Measurements from ENCODE around the gene OR6C3.
"Not testable (repeated sequence)": the region's sequence is repeated elsewhere in the genome, so short reads cannot be mapped to it uniquely, and the experiment has no call there.

The OR6C3 gene
- 0 to 1.1 (median 0) reads per million in 17 experiments for total RNA-seq

DNA sequence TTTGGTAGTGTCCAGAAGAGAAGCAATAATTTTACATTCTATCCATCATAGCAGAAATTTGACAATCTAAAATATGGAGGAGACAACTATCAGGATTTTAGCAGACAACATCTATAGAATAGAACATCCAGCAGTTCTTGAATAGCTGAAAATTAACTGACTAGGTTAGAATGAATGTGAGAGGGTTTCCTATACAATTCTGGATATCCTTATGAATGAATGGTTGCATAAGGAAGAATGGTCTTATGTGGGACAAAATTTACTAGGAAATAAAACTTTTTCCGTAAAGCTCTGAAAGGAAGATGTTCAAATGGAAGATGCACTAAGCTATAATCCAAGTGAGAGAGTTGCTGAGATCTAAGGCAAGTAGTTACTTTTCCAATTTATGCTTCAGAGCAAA, at the start of gene OR6C3:
OR6C3 (plus strand) TSS at position 301 of the 400 bp plus-strand sequence. CDS start 955 bp downstream, outside the sequence.
- DNase-seq: no peak

DNA sequence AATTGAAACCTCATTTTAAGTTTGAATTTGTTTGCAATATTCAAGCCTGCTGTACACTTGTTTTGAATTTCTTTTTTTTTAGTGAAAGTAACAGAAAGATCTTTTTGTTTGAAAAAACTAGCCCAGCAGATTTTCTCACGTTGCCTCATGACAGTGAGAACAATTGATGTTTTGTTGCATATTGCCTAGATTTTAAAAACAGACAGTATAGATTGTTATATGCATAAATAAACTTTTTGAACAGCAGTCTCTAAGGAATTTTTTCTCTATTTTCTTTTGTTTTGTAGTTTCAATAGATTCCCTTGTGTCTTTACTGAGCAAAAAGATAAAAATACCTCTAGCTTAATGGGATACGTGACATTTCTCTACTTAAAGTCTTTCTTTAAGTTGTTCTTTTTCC, 49.6 kb upstream of the OR6C3 start:
- DNase-seq: no peak

DNA sequence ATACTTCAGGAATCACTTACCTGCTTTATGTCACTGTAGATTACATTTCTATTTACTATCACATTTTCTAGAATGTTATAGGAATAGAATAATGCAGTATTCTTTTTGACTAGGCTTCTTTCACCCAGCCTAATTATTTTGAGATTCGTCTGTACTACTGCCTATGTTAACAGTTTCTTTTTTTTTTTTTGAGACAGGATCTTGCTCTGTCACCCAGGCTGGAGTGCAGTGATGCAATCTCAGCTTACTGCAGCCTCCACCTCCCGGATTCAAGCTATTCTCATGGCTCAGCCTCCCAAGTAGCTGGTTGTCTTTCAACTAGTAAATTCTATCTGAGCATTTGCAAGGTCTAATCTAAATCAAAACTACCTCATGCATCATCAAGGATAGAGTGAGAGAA, 40.5 kb upstream of the OR6C3 start:
- DNase-seq: no peak

DNA sequence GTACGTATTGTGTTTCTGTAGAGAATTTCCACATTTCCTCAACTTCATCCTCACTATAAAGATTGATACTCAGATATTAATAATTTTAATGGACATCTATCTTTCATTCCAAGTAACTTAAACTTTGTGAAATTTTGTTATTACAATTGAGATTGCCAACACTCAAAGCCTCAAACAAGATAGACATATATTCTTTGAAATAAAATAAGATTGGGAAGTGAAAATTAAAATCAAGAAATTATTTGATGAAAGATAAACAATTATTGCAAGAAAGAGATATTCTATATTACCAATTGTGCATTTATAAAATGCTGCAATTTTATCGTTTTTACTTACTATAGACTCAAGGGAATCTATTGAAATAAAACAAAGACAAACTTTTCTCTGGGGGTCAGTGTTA, 34.1 kb upstream of the OR6C3 start, which contains the start of gene OR6C6:
OR6C6 (minus strand) TSS at position 101 of the 400 bp plus-strand sequence. CDS start 1,337 bp downstream, outside the sequence.
- no peak for DNase-seq

DNA sequence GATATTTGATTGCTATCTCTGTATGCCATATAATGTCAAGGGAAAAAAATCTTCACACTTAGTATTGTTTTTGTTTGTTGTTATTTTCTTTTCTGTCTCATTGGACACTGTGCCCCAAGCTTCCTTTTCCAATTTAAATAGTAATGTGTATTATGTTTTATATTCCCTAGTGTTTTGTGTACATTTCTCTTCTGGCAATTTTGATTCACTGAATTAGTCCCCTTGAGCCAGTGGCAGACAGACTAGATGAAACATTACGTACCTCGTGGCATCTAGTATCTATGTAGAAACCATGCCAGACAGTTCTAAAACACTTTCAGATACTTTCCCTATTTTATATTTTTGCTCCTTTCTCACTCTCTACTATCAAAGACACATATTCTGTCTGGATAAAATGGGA, 16.5 kb upstream of the OR6C3 start, which contains the start of gene OR6C1:
OR6C1 (plus strand) TSS at position 301 of the 400 bp plus-strand sequence. CDS start 6,257 bp downstream, outside the sequence.
- DNase-seq: no peak

DNA sequence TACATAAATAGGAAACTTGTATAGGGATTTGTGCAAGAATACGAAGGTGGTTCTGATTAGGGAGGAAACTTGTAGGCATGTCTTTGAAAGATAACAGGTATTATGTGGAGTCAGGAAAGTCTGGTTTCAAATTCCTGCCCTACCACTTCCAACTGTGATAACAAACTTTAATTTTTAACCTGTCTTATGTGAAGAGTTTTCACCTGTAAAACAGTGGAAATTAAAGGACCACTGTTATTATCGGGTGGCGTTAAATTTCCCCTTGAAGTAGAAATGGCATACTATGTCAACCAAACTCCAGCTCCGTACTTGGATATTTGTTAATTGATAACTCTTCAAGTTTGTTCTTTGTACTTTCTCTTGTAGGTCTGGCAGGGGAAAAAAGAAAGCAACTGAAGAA, 10.3 kb upstream of the OR6C3 start:
- no peak for DNase-seq

DNA sequence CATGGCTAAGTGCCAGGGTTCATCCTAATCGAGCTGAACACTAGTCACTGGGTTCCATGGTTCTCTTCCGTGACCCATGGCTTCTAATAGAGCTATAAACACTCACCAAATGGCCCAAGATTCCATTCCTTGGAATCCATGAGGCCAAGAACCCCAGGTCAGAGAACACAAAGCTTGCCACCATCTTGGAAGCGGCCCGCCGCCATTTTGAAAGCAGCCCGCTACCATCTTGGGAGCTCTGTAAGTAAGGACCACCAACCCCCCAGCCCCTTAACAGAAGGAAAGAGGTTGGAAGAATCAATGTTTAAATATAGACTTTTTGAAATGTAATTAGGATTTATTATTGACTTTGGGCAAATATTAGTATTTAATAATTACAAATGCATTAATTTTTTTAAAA, 4.7 kb upstream of the OR6C3 start:
- not testable (repeated sequence) for DNase-seq

DNA sequence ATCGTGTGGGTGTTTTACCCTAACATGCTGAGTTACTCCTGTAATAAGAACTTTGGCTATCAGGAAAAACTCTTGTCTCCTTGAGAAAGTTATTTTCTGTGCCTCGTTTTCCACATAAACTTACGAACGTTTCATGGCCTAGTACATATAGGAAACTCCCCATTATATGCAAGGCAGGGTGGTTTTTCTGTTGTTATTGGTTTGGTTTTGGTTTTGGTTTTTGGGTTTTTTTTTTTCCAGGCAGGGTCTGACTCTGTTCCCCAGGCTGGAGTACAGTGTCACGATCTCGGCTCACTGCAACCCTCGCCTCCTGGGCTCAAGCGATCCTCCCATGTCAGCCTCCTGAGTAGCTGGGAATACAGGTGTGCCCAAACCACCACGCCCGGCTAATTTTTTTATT, 5.5 kb downstream of the OR6C3 start:
- no peak for DNase-seq

DNA sequence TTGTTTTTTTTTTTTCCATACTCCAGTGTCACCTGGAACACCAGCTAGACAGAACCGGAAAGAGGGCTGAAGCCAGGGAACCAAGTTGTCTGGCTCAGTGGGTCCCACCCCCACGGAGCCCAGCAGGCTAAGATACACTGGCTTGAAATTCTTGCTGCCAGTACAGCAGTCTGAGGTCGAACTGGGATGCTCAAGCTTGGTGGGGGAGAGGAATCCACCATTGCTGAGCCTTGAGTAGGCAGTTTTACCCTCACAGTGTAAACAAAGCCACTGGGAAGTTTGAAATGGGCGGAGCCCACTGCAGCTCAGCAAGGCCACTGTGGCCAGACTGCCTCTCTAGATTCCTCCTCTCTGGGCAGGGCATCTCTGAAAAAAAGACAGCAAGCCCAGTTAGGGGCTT, 24.8 kb downstream of the OR6C3 start:
- not testable (repeated sequence) for DNase-seq

DNA sequence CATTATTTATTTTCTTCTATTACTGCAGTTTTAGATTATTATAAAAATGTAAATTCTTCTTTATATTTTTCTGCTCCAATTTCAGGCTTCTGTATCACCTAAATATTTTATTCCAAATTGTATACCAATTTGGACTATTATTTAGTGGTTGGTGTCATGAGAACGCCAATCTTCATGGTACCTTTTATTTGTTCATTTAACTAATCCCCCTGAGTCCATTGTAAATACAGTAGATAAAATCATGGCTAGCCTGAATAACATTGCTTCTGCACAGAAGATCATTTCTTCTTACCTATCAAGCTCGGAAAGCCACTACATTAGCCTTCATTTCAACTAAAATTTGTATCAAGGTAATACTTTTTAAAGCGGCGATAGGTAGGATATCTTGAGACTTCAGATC, 32.1 kb downstream of the OR6C3 start, which contains the start of gene OR6C75:
OR6C75 (plus strand) TSS at position 301 of the 400 bp plus-strand sequence. CDS start 2,136 bp downstream, outside the sequence.
- no peak for DNase-seq

DNA sequence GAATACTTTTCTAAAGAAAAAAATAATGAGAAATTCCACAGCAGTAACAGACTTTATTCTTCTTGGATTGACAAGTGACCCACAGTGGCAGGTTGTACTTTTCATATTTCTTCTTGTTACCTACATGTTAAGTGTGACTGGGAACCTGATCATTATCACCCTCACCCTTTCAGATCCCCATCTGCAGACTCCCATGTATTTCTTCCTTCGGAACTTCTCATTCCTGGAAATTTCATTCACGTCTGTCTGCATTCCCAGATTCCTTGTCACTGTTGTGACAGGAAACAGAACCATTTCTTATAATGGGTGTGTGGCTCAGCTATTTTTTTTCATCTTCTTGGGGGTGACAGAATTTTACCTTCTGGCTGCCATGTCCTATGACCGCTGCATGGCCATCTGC, 34.5 kb downstream of the OR6C3 start:
- DNase-seq: no peak

DNA sequence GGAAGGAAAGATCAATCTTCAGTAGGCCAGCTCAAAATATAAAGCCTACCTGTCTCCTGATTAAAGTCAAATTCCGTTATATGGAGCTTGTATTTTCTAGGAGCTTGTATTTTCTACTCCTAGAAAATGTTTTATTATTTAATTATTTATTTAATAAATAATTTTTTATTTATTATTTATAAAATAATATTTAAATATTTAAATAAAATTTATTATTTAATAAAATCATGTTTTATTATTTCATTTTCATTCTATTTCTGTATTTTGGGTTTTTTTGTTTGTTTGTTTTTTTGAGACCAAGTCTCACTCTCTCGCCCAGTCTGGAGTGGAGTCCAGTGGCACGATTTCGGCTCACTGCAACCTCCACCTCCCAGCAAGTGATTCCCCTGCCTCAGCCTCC, 42.0 kb downstream of the OR6C3 start:
- no peak for DNase-seq

All from suppressor macrophage (primary cell).